Testis (tissue), 2 donors: ENCODE measurements around the gene PSTPIP1.

ENCODE experiments used
- POLR2A ChIP-seq: fragments of 450-650 bp; IDR thresholded peaks from one replicate; pipeline ENCODE4 v1.6.1; 2017; ENCODE audit warnings: antibody characterized with exemption, mild to moderate bottlenecking, moderate library complexity
- TF ChIP-seq, protein P1 (sequence below), 3 experiments: fragments of 450-650 bp in 2 of 3; fragments of 200-600 bp in 1 of 3; sonication (generic) in 1 of 3; IDR thresholded peaks; one replicate each; pipeline ENCODE4 v1.5.1; 2016 to 2019; ENCODE audit warnings: antibody characterized with exemption in 3 of 3, mild to moderate bottlenecking in 2 of 3, moderate library complexity in 1 of 3

DNA sequence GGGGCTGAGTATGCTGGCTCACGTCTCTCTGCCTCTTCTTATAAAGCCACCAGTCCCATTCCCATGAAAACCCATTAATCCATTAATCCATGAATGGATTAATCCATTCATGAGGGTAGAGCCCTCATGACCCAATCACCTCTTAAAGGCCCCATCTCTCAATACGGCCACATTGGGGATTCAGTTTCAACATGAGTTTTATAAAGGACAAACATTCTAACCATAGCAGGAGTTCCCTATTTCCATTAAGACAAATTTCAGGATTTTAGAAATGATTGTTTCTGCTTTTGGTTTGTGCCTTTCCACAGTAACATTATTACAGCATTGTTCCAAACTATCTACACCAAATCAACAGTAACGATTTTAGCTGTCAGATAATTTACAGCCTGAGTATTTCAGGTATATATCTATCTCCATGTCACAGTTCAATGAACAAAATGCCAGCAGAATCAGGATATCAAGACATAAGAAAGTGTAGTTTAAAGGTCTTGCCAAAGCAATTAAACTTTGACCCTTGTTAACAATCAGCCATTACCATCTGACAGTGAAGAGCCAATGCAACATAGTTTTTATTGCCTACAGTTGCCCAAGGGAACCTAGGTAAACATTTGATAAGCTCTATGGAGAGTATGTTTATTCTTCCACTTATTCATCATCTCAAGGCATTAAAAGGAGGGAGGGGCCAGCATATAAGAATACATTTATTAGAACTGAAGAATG lies 72.2 kb downstream of the PSTPIP1 start:
- TF ChIP-seq POLR2A, result no peak
- TF ChIP-seq, protein P1, sequence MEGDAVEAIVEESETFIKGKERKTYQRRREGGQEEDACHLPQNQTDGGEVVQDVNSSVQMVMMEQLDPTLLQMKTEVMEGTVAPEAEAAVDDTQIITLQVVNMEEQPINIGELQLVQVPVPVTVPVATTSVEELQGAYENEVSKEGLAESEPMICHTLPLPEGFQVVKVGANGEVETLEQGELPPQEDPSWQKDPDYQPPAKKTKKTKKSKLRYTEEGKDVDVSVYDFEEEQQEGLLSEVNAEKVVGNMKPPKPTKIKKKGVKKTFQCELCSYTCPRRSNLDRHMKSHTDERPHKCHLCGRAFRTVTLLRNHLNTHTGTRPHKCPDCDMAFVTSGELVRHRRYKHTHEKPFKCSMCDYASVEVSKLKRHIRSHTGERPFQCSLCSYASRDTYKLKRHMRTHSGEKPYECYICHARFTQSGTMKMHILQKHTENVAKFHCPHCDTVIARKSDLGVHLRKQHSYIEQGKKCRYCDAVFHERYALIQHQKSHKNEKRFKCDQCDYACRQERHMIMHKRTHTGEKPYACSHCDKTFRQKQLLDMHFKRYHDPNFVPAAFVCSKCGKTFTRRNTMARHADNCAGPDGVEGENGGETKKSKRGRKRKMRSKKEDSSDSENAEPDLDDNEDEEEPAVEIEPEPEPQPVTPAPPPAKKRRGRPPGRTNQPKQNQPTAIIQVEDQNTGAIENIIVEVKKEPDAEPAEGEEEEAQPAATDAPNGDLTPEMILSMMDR (IDR thresholded peaks at IDR 0.05), result no peak
